ENCODE results near the gene KLF17. TPM values are rescaled to one million over a fixed set of nuclear protein-coding genes. Genes with fewer than 3 reads are reported as not detected.

Gene KLF17

GRCh38 chr1:44161546-44161945, 42.9 kb downstream of the KLF17 start:
- Histone ChIP-seq H3K9ac (ENCODE audit: low read depth, low read length) (no peak overlapping the region), H3K4me1 (ENCODE audit: control insufficient read depth, insufficient read depth, low read length) (no peaks in the 10 kb centered on the region), H3K27me3 (ENCODE audit: control insufficient read depth, insufficient read depth, low read length) (no peaks in the 10 kb centered on the region), H3K4me3 (ENCODE audit: low read length) (no peak overlapping the region), H3K36me3 (ENCODE audit: insufficient read depth, low read length) (no peaks in the 10 kb centered on the region), H3K9me3 (replicated peaks; ENCODE audit: low read length) (no peaks in the 10 kb centered on the region), H3K4me2 (ENCODE audit: low read length) (no peak overlapping the region)

GRCh38 chr1:44168520-44169098, 50.0 kb downstream of the KLF17 start:
- H3K9ac ChIP-seq (ENCODE audit: low read depth, low read length): no peak overlapping the region
- no peak overlapping the region for H3K4me2 ChIP-seq (ENCODE audit: low read length)
- H3K36me3 ChIP-seq (ENCODE audit: insufficient read depth, low read length): no peaks in the 10 kb centered on the region
- H3K4me1 ChIP-seq (ENCODE audit: control insufficient read depth, insufficient read depth, low read length): no peaks in the 10 kb centered on the region
- H3K9me3 ChIP-seq (replicated peaks; ENCODE audit: low read length): peaks cover 1% of the 10 kb centered on the region
- H3K27me3 ChIP-seq (ENCODE audit: control insufficient read depth, insufficient read depth, low read length): peaks cover 6% of the 10 kb centered on the region
- no peak overlapping the region for H3K4me3 ChIP-seq (ENCODE audit: low read length)

GRCh38 chr1:44170281-44170823, 51.7 kb downstream of the KLF17 start:
- Histone ChIP-seq H3K4me1 (ENCODE audit: control insufficient read depth, insufficient read depth, low read length) (no peaks in the 10 kb centered on the region), H3K27me3 (ENCODE audit: control insufficient read depth, insufficient read depth, low read length) (peaks cover 9% of the 10 kb centered on the region), H3K9ac (ENCODE audit: low read depth, low read length) (no peak overlapping the region), H3K36me3 (ENCODE audit: insufficient read depth, low read length) (no peaks in the 10 kb centered on the region), H3K4me3 (ENCODE audit: low read length) (no peak overlapping the region), H3K4me2 (ENCODE audit: low read length) (no peak overlapping the region), H3K9me3 (replicated peaks; ENCODE audit: low read length) (peaks cover 3% of the 10 kb centered on the region)

- no peak overlapping the region for H3K4me3 ChIP-seq (ENCODE audit: low read length)
- H3K27me3 ChIP-seq (ENCODE audit: control insufficient read depth, insufficient read depth, low read length): peaks cover 9% of the 10 kb centered on the region
- H3K4me2 ChIP-seq (ENCODE audit: low read length): no peak overlapping the region
- no peak overlapping the region for H3K9ac ChIP-seq (ENCODE audit: low read depth, low read length)
- no peaks in the 10 kb centered on the region for H3K4me1 ChIP-seq (ENCODE audit: control insufficient read depth, insufficient read depth, low read length)
- peaks cover 3% of the 10 kb centered on the region for H3K9me3 ChIP-seq (replicated peaks; ENCODE audit: low read length)
- H3K36me3 ChIP-seq (ENCODE audit: insufficient read depth, low read length): no peaks in the 10 kb centered on the region
Measured at GRCh38 chr1:44174630-44175029, 56.0 kb downstream of the KLF17 start.

Small RNA genes within 50 kb of the gene (small RNA-seq; reads per million reads assigned to genes)
- gene AL035417.1 (not detected), gene OOSP1P1 (not detected), gene RF00019 (not detected), gene RN7SL479P (not detected)
